ENCODE results near the gene MYL4.
A peak's percentile ranks its signal among the peaks of the same experiment; 100 is the strongest.
"Not testable (repeated sequence)": the region's sequence is repeated elsewhere in the genome, so short reads cannot be mapped to it uniquely, and the experiment has no call there.

Gene MYL4

DNA sequence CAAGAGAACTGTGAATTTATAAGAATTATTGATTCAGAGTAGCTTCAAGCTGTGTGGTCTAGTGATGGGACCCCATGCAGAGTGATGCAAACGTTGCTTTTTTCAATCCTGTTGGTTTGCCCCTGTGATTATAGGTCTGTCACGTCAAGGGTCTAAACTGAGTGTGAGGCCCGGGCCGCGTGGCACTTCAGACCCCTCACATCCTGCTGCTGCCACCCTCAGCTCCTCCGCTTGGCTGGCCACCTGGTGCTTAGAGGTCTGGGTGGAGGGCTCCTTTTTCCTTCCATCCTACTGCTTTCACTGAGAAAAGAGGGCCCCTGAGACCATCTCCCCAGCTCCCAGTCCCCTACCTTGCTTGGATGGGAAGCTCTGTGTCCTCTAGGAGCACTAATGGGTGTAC lies 12.0 kb downstream of the MYL4 start:
- DNase-seq (ENCODE audit: low spot score): no peak

DNA sequence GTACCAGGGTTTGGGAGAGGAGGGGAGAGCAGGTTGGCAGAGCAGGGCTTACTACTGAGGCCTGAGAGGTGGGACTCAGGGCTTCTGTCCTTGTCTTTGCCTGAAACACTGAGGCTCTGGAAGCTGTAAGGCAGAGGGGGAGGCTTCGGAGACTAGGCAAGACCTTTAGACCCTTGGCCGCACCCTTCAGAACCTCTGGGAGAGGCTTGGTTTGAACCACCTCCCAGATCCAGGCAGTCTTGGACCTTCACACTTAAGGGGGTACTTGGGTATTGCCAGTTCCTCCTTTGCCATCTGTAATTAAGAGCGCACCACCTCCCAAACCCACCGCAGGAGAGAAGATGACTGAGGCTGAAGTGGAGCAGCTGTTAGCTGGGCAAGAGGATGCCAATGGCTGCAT lies 12.9 kb downstream of the MYL4 start:
- DNase-seq (ENCODE audit: low spot score): no peak

DNA sequence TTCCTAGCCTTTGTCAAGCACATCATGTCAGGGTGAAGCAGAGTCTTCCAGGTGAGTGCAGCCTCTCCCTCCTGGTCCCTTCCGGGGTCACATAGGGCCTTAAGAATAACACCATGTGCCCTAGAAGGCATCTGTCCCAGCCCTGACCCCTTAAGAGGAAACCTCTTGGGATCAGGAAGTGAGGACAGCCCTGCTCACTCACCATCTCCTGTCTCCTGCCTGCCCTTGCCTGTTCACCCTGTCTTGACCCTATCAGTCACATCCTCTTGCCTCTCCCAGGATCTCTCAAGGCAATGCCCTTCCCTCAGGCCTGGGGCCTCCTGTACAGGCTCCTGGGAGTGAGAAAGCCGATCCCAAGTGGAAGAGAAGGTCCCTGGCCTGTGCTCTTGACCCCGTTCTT lies 13.9 kb downstream of the MYL4 start:
- DNase-seq (ENCODE audit: low spot score): no peak

DNA sequence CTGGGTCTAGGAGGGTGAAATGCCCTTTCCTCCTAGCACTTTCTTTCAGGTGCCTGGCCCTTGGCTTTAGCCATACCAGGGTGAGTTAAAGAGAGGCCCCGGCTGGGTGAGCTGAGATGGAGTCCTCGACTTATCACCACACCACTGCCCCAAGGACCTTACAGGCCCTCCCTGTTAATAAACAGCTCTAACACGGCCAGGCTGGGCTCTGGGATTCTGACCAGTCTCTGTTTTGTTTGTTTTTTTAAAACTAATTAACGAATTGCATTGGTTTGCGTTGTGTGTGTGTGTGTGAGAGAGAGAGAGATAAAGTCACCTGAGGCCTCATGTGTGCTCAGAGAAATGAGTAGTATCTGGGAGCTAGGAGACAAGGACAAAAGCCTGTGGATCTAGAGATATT lies 14.3 kb downstream of the MYL4 start:
- no peak for DNase-seq (ENCODE audit: low spot score)

DNA sequence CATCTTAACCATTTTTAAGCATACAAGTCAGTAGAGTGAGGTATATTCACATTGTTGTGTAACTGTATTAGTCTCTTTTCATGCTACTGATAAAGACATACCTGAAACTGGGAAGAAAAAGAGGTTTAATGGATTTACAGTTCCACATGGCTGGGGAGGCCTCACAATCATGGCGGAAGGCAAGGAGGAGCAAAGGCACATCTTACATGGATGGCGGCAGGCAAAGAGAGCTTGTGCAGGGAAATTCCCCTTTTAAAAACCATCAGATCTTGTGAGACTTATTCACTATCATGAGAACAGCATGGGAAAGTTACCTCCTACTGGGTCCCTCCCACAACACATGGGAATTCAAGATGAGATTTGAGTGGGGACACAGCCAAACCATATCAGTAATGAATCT lies 14.9 kb downstream of the MYL4 start:
- not testable (repeated sequence) for DNase-seq (ENCODE audit: low spot score)

DNA sequence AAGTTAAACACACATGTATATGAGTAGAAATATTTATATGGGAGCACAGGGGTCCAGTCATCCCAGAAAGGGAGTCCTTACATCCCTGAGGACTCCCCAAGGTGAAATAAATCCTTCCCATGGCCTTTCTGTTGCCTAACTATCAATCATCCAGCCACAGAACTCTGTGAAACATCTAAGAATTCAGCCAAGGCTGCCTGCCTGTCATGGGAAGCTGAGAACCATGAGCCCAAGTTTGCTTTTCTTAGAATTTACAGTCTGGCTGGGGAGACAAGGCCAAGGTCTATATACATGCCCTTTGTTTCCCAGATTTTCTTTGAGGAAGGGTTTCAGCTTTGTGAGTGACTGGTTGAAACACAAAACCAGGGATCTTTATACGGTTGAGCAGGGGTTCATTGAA lies 15.8 kb downstream of the MYL4 start:
- DNase-seq (ENCODE audit: low spot score): no peak

DNA sequence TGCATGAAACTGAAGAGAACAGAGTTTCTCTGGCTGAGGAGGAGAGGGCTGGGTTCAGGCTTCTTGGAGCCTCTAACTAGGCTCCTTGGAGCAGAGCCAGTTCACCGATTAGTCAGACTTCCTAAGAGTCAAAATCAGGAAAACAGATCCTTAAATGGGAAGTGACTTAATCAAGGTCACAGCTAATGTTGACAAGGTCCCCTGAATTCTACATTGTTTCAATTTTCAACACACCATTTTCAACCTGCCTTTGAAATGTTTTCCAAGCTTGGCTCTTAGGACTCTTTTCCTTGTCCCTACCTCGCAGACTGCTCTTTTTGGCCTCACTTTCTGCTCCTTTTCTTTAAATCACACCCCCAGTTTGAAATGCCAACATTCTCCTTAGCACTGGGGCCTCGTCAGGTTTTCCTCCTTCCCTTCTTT lies 16.3 kb downstream of the MYL4 start:
- DNase-seq (ENCODE audit: low spot score): no peak

DNA sequence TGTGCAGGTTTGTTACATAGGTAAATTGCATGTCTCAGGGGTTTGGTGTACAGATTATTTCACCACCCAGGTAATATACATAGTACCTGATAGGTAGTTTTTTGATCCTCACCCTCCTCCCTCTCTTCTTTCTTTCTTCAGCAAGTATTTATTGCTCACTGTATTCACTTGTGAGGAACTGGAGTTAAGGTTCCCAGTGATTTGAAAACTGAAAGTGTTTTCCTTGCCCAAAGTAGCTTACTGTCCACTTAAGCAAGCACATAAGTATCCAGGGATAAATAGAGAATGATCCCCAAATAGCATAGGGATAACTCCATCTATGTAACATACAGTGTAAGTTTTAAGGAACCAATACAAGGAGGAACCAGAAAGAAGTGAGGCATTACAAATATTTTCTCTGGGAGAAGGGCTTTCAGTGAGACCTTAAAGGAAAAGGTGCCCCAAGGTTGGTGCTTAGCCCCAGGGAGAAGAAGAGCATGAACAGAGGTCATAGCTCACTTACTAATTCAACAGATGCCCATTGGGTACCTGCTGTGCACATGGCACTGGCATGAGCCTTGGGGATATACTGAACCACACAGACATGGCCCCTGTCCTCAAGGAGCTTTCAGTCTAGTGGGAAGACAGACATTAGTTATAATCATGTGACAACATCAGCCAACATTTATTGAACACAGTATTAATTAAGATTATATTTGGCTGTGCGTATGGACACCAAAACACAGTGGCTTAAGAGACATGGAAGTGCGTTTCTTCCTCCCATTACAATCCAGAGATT lies 17.0 kb downstream of the MYL4 start:
- no peak for DNase-seq (ENCODE audit: low spot score)

DNA sequence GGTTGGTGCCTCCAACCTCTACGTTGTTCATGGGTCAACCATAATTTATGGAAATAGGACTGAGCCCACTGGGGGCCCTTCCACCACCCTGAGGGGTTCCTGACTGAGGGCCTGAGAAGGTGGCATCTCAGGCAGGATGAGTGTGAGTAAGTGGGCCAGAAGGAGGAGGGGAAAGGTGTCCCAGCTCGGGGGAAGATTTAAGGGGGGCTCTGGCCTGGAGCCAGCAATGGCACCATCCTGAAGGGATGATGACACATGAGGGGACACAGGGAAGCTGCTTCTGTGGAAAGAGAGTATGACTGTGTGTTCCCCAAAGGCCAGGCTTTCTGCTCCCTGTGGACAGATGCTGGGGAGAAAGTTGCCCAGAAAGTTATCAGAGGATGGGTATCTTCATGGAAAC lies 18.7 kb downstream of the MYL4 start:
- no peak for DNase-seq (ENCODE audit: low spot score)

DNA sequence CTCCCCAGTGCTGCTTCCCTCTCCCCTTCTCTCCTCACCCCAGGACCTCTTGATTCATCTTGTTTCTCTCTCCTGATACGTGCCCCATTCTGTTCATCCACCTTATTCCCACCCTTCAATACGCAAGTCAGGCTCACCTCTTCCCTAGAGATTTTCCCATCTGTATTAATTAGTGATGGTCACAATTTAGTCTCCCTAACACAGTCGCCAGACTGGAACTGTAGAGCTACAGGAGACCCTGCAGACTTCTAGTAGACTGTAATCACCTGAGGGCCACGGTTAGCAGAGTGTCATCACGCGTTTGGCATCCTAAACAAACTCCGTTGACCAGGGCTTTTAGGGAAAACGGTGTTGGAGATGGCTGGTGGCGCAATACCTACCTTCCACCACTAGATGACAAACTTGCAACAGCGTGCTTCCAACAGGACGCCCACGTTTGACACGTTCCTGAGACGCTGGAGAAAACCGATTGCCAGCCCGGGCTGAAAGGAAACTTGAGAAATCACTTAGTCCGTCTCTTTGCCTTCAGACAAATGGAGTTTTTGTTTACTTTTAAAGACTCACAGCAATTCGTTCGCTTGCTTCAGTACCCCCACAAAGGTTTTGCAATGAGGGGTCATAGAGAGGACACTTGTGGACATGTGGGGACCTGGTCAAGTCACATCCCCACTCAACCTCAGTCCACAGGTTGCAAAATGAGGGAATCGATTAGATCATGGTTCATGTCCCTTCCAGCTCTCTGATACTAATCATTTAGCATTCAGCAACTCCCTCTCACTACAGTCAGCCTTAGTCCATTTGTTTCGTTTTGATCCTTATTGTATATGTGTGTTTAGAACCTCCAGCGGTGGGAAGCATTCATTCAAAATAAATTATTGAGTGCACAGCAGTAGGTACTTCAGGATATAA lies 20.6 kb downstream of the MYL4 start:
- peak; percentile 87 for DNase-seq (ENCODE audit: low spot score)

DNA sequence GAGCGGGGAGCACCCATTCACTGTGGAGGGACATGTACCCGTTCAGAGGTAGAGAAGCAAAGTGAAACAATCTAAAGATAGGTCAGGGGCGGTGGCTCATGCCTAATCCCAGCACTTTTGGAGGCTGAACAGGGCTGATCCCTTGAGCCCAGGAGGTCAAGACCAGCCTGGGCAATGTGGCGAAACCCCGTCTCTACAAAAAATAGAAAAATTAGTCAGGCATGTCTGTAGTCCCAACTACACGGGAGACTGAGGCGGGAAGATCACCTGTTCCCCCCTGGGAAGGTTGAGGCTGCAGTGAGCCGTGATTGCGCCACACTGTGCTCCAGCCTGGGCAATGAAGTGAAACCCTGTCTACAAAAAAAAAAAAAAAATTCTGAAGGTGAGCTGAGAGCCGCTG lies 21.7 kb downstream of the MYL4 start:
- DNase-seq (ENCODE audit: low spot score): no peak

DNA sequence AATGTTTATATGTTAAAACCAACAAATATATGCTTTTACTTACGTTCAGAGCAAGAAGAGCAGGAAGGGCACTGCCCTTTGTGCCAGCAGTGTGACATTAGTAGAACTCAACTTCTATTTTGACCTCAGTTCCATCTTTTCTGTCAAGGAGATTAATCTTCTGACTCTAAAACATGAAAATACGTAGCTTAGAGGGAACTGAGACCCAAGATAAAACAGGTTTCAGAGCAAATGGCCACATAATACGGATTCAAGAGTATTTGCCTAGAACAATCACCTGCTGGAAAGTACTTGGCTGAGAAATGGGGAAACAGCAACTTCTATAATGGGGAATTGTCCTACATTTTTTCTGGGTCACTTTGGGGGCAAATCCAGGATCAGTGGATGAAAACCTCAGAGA lies 22.2 kb downstream of the MYL4 start:
- no peak for DNase-seq (ENCODE audit: low spot score)

DNA sequence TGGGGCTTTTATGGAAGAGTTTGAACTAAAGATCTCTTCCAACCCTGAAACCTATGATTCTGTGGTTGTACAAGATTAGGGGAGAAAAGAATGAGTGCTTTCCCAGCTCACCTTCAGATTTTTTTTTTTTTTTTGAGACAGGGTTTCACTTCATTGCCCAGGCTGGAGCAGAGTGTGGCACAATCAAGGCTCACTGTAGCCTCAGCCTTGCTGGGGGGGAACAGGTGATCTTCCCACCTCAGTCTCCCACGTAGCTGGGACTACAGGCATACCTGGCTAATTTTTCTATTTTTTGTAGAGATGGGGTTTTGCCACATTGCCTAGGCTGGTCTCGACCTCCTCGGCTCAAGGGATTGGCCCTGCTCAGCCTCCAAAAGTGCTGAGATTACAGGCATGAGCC lies 22.7 kb downstream of the MYL4 start:
- no peak for DNase-seq (ENCODE audit: low spot score)

DNA sequence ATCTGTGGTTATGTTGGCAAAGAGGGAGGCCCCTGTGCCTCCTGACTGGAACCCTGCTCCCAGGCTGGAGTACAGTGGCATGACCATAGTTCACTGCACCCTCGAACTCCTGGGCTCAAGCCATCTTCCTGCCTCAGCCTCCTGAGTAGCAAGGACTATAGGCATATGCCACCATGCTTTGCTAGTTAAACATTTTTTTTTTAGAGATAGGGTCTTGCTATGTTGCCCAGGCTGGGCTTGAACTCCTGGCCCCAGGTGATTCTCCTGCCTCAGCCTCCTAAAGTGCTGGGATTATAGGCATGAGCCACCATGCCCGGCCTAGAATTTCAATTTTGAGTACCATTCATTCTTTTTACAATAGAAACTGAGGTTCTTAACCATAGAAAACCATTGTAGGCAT lies 23.3 kb downstream of the MYL4 start:
- DNase-seq (ENCODE audit: low spot score): no peak

DNA sequence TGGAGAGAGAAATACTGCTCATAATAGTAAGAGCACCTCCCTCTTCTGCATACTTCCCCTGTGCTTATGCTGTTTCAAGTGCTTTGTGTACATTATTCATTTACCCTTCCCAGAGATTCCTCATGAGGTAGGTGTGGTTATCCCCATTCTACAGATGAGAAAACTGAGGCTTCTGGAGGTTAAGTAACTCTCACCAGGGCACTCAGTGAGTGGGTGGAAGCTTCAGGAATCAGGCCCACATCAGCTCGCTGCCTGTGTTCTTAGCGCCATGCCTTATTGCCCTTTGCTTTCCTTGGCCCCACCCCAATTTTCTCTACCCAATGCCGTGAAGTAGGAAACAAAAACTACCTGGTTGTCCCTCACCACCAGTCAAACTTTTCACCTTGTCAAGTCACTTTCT lies 26.4 kb downstream of the MYL4 start:
- DNase-seq (ENCODE audit: low spot score): no peak

DNA sequence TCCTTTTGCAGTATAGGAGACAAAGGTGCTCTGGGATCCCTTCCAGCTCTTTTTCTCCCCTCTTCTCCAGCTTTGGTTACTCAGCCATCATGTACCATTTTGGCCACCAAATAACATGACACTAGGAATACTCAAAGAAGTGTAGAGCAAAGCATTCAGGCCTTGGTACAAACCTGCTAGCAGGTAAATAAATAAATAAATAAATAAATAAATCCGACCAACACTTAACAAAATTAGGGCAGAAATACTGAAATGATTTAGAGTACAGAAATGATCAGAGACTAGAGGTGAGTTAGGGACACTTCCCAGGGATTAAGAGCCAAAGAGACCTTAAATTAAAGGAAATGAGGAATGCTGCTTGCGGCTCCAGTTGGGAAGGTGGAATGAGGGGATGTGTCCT lies 26.8 kb downstream of the MYL4 start:
- DNase-seq (ENCODE audit: low spot score): no peak

DNA sequence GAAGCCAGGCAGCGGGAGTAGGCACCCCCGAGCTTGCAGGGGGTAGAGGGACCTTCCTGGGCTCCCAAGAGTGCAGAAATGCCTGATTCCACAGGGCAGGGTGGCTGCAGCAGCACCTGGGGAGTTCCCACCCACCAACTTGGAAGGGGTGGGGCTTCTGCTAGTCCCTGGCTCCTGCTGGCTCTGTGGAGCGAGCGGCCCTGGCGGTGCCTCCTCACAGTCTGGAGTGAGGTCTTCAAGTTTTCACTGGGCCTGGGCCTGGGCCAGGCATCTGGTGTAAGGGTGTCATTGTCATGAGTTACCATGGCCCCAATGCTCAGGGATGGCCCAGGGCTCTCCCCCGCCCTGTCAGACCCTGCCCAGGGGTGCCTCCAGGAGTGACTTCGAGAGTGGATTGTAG lies 28.7 kb downstream of the MYL4 start:
- DNase-seq (ENCODE audit: low spot score): no peak

DNA sequence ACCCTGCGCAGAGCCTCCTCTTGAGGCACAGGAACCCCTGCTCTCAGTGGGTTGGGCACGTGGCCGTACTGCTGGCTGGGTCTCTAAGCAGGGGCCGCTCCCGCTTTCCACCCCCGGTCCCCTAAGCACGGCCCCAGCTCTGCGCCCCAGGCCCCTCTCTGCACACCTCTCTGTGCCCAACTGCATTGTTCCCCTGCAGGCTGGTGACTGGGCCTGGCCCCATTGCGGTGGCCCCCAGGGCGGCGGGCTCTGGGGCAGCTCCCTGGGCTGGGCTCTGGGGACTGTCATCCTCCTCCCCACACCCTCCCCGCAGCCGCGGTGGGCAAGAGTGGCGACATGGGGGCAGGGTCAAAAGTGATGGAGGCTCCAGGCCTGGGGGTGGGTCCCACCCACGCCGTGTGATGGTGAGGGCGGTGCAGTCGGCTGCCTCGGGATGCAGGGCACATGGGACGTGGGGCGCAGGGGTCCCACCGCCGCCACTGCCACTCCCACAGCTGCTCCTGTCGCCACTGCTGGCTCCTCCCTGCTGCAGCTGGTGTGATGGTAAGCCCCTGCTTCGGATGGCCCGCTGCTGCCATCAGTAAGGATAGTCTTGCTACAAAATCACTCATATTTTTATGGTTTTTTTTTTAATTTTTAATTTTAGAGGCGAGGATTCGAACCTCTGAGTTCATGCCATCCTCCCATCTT lies 29.3 kb downstream of the MYL4 start:
- DNase-seq (ENCODE audit: low spot score): no peak

DNA sequence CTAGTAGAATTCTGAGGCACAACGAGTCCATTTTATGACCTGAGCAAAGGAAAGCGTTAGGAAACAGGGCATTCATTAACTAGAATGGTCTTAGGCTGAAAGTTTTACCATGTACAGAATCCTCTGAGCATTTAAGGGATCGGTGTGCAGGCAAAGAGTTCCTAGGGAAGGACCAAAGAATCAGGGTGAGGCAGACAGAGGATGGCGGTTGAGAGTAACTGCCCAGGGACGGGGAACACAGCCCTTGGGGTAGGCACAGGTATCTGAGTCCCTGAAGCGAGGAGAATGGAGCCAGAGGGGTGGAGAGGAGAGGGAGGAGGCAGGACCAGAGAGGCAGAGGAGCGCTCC lies 30.4 kb downstream of the MYL4 start:
- DNase-seq (ENCODE audit: low spot score): no peak

DNA sequence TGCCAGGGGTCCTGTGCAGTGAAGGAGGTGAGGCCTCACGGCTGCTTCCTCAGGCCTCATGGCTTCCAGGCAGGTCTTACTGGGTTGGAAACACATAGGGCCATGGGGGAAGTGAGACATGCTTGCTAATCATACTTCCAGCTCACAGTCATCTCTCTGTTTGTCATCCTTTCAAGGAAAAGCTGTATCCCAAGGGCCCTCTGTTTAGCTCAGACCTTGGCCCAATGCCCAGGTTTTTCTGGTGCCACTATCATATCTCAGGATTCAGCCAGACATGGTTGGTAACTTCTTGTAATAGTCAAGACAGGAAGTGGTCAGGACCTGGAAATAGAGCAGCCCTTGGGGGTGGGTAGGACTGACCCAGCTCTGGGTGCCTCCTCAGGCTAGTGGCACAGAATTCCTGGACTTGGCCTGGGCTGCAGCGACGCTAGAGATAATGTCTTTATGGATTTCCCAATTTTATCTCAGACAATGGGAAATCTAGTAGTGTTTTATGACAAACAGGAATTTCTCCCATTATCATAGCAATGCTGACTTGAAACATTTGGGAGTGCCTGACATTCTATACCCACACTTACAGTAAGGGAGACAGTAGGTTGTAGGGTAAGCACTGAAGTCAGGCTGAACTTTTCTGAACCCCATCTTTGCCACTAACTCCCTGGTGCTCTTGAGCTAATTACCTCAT lies 31.0 kb downstream of the MYL4 start:
- no peak for DNase-seq (ENCODE audit: low spot score)

DNA sequence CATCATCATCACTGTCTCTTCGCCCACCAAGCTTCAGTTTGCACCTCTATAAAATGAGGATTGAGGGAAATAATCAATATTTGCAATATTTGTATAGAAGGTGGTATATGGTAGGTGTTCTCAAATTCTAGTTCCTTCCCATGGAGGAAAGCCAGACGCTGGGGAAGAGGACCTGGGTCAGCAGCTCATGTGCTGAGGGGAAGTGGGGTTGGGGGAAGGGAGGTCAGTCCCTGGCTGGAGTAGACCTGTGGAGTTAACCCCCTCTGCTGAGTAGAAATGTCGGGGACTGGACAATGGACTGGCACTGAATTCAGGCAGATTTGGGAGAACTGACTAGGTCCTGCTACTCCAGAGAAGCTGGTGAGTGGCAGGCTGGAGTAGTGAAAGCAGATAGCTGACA lies 31.7 kb downstream of the MYL4 start:
- DNase-seq (ENCODE audit: low spot score): no peak

DNA sequence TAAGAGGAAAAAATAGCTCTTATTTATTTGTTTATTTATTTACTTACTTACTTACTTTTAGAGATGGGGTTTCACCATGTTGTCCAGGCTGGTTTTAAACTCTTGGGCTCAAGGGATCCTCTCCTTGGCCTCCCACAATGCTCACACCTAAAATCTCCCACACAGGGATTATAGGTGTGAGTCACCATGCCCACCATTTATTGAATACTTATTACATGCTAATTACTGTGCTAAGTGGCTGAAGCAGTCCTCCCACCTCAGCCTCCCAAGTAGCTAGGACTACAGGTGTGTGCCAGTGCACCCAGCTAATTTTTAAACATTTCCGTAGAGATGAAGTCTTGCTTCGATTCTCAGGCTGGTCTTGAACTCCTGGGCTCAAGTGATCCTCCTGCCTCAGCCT lies 33.5 kb downstream of the MYL4 start:
- DNase-seq (ENCODE audit: low spot score): no peak

Measured in HuH-7 (cell line).